Measurements from ENCODE around the gene CAMK1D. TPM values are rescaled to one million over a fixed set of nuclear protein-coding genes. Genes with fewer than 3 reads are reported as not detected.

CAMK1D gene
- total and polyA plus RNA-seq, 2 experiments from 2014 or later: 4.6 to 7.2 TPM

- H3K4me2 ChIP-seq: no peak overlapping the region
- no peaks in the 10 kb centered on the region for H3F3A ChIP-seq (replicated peaks; ENCODE audit: low read depth)
- H4K20me1 ChIP-seq (replicated peaks; ENCODE audit: insufficient read depth): no peaks in the 10 kb centered on the region
- H3K4me3 Mint-ChIP-seq: no peak overlapping the region
- H3K27ac ChIP-seq (ENCODE audit: low read depth): no peak overlapping the region
- no peak overlapping the region for H3K27ac Mint-ChIP-seq
- H3K27me3 ChIP-seq (ENCODE audit: insufficient read depth): no peaks in the 10 kb centered on the region
- ATAC-seq (no peak), DNase-seq (ENCODE audit: low spot score) (no peak)
- no peak overlapping the region for H3K4me3 ChIP-seq
- no peaks in the 10 kb centered on the region for H3K9me2 ChIP-seq (ENCODE audit: insufficient read depth)
- TF ChIP-seq ZNF114 (CRISPR knock-in tag; IDR thresholded peaks at IDR 0.05) (no peak), EZH2phosphoT487 (IDR thresholded peaks at IDR 0.05; ENCODE audit: unreplicated experiment) (no peak), ZNF331 (CRISPR knock-in tag; IDR thresholded peaks at IDR 0.05; ENCODE audit: low read depth) (no peak), POLR2AphosphoS5 (IDR thresholded peaks at IDR 0.05; ENCODE audit: low read depth) (no peak)
- TF ChIP-seq, protein P1, sequence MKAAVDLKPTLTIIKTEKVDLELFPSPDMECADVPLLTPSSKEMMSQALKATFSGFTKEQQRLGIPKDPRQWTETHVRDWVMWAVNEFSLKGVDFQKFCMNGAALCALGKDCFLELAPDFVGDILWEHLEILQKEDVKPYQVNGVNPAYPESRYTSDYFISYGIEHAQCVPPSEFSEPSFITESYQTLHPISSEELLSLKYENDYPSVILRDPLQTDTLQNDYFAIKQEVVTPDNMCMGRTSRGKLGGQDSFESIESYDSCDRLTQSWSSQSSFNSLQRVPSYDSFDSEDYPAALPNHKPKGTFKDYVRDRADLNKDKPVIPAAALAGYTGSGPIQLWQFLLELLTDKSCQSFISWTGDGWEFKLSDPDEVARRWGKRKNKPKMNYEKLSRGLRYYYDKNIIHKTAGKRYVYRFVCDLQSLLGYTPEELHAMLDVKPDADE (IDR thresholded peaks at IDR 0.05): no peak
- no peaks in the 10 kb centered on the region for H3K79me2 ChIP-seq (replicated peaks; ENCODE audit: insufficient read depth)
- peaks cover 15% of the 10 kb centered on the region for H3K4me1 Mint-ChIP-seq
- H2AFZ ChIP-seq: no peak overlapping the region
- peaks cover 9% of the 10 kb centered on the region for H3K4me1 ChIP-seq (ENCODE audit: insufficient read depth)
- no peaks in the 10 kb centered on the region for H3K36me3 ChIP-seq (ENCODE audit: insufficient read depth)
- H3K9me3 Mint-ChIP-seq: no peaks in the 10 kb centered on the region; the same call in 2 of the 3 replicates
- no peaks in the 10 kb centered on the region for H3K27me3 Mint-ChIP-seq (ENCODE audit: insufficient read depth, low read depth, poor library complexity)
- no peaks in the 10 kb centered on the region; the same call in 2 of the 3 replicates for H3K36me3 Mint-ChIP-seq (ENCODE audit: low read depth)
These were observed 454.4 kb downstream of the CAMK1D start for GRCh38 chr10:12803776-12804175.

DNA sequence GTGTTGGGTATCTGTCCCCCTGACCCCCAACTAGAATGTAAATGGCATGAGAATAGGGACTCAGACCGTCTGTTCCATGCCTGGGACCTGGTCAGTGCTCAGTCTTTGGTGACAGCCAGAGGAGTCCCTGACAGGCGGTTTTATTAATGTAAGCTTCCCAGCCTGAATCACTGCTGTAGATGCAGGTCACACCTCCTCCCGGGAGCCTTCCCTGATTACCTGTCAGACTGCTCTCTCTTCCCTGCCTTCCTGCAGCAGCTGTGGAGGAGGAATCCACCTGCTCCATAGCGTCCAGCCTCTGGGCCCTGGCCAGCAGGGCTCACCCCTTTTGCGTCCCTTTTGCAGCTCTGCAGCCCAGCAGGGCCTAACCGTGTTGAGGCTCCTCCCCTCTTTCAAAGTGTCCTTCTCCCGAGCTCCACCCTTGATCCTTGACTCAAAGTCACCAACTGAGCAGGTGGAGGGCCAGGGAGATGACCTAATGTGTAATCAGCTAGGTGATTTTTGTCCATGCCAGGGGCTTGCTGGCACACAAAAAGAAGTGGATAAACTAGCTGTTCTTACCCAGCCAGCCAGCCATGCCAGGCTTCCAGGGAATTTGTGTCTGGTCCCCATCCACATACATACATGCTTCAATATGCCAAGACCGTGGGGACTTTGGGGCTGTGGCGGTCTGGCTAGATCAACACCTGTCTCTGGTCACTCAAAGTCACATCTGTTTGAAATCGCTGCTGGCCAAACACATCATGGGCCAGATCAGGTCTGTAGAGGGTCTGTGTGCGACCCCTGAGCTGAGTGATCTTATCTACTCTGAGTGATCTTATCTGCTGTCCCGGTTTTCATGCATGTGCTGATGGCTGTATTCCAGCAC, 457.1 kb downstream of the CAMK1D start:
- Histone ChIP-seq H3K4me2 (no peak overlapping the region), H4K20me1 (replicated peaks; ENCODE audit: insufficient read depth) (no peaks in the 10 kb centered on the region), H3F3A (replicated peaks; ENCODE audit: low read depth) (no peaks in the 10 kb centered on the region), H3K27ac (ENCODE audit: low read depth) (no peak overlapping the region), H2AFZ (no peak overlapping the region), H3K9me2 (ENCODE audit: insufficient read depth) (no peaks in the 10 kb centered on the region), H3K36me3 (ENCODE audit: insufficient read depth) (no peaks in the 10 kb centered on the region), H3K4me3 (no peak overlapping the region), H3K79me2 (replicated peaks; ENCODE audit: insufficient read depth) (no peaks in the 10 kb centered on the region), H3K27me3 (ENCODE audit: insufficient read depth) (no peaks in the 10 kb centered on the region), H3K4me1 (ENCODE audit: insufficient read depth) (no peaks in the 10 kb centered on the region)
- Mint-ChIP-seq H3K27ac (no peak overlapping the region), H3K36me3 (ENCODE audit: low read depth) (no peaks in the 10 kb centered on the region; the same call in 2 of the 3 replicates), H3K27me3 (ENCODE audit: insufficient read depth, low read depth, poor library complexity) (peaks cover 2% of the 10 kb centered on the region), H3K4me3 (no peak overlapping the region), H3K9me3 (no peaks in the 10 kb centered on the region; the same call in 2 of the 3 replicates), H3K4me1 (no peaks in the 10 kb centered on the region; the same call in 2 of the 3 replicates)
- peak; percentile 57 for ATAC-seq
- no peak for DNase-seq (ENCODE audit: low spot score)
- TF ChIP-seq, protein P2, sequence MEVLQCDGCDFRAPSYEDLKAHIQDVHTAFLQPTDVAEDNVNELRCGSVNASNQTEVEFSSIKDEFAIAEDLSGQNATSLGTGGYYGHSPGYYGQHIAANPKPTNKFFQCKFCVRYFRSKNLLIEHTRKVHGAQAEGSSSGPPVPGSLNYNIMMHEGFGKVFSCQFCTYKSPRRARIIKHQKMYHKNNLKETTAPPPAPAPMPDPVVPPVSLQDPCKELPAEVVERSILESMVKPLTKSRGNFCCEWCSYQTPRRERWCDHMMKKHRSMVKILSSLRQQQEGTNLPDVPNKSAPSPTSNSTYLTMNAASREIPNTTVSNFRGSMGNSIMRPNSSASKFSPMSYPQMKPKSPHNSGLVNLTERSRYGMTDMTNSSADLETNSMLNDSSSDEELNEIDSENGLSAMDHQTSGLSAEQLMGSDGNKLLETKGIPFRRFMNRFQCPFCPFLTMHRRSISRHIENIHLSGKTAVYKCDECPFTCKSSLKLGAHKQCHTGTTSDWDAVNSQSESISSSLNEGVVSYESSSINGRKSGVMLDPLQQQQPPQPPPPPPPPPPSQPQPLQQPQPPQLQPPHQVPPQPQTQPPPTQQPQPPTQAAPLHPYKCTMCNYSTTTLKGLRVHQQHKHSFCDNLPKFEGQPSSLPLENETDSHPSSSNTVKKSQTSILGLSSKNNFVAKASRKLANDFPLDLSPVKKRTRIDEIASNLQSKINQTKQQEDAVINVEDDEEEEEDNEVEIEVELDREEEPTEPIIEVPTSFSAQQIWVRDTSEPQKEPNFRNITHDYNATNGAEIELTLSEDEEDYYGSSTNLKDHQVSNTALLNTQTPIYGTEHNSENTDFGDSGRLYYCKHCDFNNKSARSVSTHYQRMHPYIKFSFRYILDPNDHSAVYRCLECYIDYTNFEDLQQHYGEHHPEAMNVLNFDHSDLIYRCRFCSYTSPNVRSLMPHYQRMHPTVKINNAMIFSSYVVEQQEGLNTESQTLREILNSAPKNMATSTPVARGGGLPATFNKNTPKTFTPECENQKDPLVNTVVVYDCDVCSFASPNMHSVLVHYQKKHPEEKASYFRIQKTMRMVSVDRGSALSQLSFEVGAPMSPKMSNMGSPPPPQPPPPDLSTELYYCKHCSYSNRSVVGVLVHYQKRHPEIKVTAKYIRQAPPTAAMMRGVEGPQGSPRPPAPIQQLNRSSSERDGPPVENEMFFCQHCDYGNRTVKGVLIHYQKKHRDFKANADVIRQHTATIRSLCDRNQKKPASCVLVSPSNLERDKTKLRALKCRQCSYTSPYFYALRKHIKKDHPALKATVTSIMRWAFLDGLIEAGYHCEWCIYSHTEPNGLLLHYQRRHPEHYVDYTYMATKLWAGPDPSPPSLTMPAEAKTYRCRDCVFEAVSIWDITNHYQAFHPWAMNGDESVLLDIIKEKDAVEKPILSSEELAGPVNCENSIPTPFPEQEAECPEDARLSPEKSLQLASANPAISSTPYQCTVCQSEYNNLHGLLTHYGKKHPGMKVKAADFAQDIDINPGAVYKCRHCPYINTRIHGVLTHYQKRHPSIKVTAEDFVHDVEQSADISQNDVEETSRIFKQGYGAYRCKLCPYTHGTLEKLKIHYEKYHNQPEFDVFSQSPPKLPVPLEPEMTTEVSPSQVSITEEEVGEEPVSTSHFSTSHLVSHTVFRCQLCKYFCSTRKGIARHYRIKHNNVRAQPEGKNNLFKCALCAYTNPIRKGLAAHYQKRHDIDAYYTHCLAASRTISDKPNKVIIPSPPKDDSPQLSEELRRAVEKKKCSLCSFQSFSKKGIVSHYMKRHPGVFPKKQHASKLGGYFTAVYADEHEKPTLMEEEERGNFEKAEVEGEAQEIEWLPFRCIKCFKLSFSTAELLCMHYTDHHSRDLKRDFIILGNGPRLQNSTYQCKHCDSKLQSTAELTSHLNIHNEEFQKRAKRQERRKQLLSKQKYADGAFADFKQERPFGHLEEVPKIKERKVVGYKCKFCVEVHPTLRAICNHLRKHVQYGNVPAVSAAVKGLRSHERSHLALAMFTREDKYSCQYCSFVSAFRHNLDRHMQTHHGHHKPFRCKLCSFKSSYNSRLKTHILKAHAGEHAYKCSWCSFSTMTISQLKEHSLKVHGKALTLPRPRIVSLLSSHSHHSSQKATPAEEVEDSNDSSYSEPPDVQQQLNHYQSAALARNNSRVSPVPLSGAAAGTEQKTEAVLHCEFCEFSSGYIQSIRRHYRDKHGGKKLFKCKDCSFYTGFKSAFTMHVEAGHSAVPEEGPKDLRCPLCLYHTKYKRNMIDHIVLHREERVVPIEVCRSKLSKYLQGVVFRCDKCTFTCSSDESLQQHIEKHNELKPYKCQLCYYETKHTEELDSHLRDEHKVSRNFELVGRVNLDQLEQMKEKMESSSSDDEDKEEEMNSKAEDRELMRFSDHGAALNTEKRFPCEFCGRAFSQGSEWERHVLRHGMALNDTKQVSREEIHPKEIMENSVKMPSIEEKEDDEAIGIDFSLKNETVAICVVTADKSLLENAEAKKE (CRISPR knock-in tag; IDR thresholded peaks at IDR 0.05): no peak
- TF ChIP-seq CREB1 (CRISPR knock-in tag; IDR thresholded peaks at IDR 0.05; ENCODE audit: low read depth) (no peak), CTCF (conservative IDR thresholded peaks at IDR 0.05; ENCODE audit: low read depth in 2 of 2) (no peak), ZNF331 (CRISPR knock-in tag; IDR thresholded peaks at IDR 0.05; ENCODE audit: low read depth) (no peak), POLR2AphosphoS5 (IDR thresholded peaks at IDR 0.05; ENCODE audit: low read depth) (no peak), EZH2 (IDR thresholded peaks at IDR 0.05; ENCODE audit: low read depth, unreplicated experiment) (no peak), ZNF114 (CRISPR knock-in tag; IDR thresholded peaks at IDR 0.05) (no peak)
- TF ChIP-seq, protein P1 (IDR thresholded peaks at IDR 0.05): no peak
